ENCODE results near the gene MCCD1.

MCCD1 gene

DNA sequence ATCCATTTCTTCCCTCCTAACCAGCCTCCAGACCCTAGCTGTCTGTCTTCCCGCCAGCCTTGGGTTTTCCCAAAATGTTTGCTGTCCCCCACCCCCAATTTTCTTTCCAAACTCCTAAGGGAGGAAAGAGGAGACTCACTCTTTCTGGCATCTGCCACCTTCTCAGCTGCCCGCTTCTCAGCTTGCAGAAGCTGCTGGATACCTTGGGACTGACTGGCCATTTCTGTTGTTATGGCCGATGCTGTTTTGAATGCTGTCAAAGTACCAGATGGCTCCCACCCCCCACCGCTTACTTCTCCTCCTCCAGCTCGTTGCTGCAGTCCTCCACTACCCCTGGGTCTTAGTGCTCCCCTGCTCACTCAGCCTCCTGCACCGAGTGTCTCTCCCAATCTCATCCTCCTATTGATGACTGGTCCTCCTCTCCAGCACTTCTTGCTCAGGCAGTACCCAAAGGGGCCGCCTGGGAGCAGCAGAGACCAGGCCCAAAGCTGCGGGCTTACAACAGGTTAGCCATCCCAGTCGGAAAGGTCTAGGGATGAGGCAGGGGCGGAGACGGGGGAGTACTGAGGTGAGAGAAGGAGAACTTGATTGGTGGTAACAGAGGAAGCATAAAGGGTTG, 17.7 kb downstream of the MCCD1 start, which contains the start of gene ATP6V1G2:
Gene ATP6V1G2 (minus strand): TSS at position 270 of the 619 bp plus-strand sequence. CDS start 49 bp downstream, at position 221.
- H3K27ac ChIP-seq (ENCODE audit: low read length), result peak within 1 kb of the TSS; percentile 48
- peak within 1 kb of the TSS; percentile 74 for H3K9ac ChIP-seq (ENCODE audit: low read length)
- H3K79me2 ChIP-seq (ENCODE audit: low read length), result peaks cover 27% of the 10 kb centered on the region
- H2AFZ ChIP-seq (ENCODE audit: low read depth, low read length), result peak within 1 kb of the TSS; percentile 76
- TF ChIP-seq, protein P1, sequence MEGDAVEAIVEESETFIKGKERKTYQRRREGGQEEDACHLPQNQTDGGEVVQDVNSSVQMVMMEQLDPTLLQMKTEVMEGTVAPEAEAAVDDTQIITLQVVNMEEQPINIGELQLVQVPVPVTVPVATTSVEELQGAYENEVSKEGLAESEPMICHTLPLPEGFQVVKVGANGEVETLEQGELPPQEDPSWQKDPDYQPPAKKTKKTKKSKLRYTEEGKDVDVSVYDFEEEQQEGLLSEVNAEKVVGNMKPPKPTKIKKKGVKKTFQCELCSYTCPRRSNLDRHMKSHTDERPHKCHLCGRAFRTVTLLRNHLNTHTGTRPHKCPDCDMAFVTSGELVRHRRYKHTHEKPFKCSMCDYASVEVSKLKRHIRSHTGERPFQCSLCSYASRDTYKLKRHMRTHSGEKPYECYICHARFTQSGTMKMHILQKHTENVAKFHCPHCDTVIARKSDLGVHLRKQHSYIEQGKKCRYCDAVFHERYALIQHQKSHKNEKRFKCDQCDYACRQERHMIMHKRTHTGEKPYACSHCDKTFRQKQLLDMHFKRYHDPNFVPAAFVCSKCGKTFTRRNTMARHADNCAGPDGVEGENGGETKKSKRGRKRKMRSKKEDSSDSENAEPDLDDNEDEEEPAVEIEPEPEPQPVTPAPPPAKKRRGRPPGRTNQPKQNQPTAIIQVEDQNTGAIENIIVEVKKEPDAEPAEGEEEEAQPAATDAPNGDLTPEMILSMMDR (IDR thresholded peaks at IDR 0.05; ENCODE audit: low read depth, low read length), result peak; percentile 93
- TF ChIP-seq EZH2phosphoT487 (IDR thresholded peaks at IDR 0.05; ENCODE audit: low read depth), result no peak
- H3K36me3 ChIP-seq (replicated peaks; ENCODE audit: low read depth, low read length), result peaks cover 4% of the 10 kb centered on the region
- no peaks in the 10 kb centered on the region for H4K20me1 ChIP-seq (ENCODE audit: insufficient read depth, low read length)
- no peaks in the 10 kb centered on the region for H3K27me3 ChIP-seq (ENCODE audit: low read depth, low read length)
- no peaks in the 10 kb centered on the region for H3K9me3 ChIP-seq (ENCODE audit: insufficient read depth, low read length)
- H3K4me1 ChIP-seq (ENCODE audit: low read length), result peaks cover 23% of the 10 kb centered on the region
- H3K4me3 ChIP-seq (ENCODE audit: low read length), result peak within 1 kb of the TSS; percentile 81
- H3K4me2 ChIP-seq (ENCODE audit: low read length), result peak within 1 kb of the TSS; percentile 84

DNA sequence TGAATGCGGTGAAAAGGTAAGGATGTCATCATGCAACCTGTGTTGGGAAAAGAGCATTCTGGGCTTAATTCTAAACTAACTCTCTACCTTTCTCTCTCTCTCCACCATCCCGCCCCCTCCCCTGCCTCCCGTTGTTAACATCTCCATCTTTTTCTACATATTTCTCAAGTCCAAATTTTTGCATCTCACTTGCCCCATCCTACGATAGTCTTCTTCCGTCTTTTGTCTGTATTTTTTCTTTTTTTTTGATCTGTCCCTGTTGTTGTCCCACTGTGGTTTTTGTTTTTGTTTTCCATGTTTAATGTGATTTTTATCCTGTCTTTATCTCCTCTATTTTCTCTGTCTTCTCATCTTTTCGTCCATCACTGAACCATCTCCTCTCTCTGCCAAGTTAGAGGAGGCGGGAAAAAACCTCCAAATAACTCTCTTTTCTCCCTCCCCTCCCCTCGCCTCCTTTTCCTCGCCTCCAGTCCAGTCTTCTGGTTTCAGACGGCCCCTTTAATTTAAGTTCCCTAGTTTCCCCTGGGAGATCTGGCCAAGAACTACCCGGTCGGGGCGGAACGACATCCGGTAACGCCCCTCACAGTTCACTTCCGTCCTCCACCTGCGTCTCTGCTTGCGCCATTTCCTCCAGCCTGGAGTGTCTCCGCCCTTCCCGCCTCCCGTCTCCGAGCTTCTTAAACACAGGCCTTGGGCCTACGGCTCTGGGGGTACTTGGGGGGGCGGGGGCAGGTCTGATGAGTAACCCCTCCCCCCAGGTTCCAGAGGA, 18.4 kb downstream of the MCCD1 start, which contains the start of gene NFKBIL1:
Gene NFKBIL1 (plus strand): TSS at position 651 of the 769 bp plus-strand sequence. CDS start 87 bp downstream, at position 738.
- H3K9ac ChIP-seq (ENCODE audit: low read length), result peak within 1 kb of the TSS; percentile 74
- peaks cover 27% of the 10 kb centered on the region for H3K4me1 ChIP-seq (ENCODE audit: low read length)
- H3K4me2 ChIP-seq (ENCODE audit: low read length), result peak within 1 kb of the TSS; percentile 84
- H3K36me3 ChIP-seq (replicated peaks; ENCODE audit: low read depth, low read length), result peaks cover 4% of the 10 kb centered on the region
- H3K27me3 ChIP-seq (ENCODE audit: low read depth, low read length), result no peaks in the 10 kb centered on the region
- H3K4me3 ChIP-seq (ENCODE audit: low read length), result peak within 1 kb of the TSS; percentile 81
- peak within 1 kb of the TSS; percentile 76 for H2AFZ ChIP-seq (ENCODE audit: low read depth, low read length)
- TF ChIP-seq, protein P1 (IDR thresholded peaks at IDR 0.05; ENCODE audit: low read depth, low read length), result peak; percentile 1; the same call in 1 of the 2 replicates
- TF ChIP-seq EZH2phosphoT487 (IDR thresholded peaks at IDR 0.05; ENCODE audit: low read depth), result no peak
- peaks cover 23% of the 10 kb centered on the region for H3K79me2 ChIP-seq (ENCODE audit: low read length)
- H4K20me1 ChIP-seq (ENCODE audit: insufficient read depth, low read length), result no peaks in the 10 kb centered on the region
- H3K9me3 ChIP-seq (ENCODE audit: insufficient read depth, low read length), result no peaks in the 10 kb centered on the region
- peak within 1 kb of the TSS; percentile 48 for H3K27ac ChIP-seq (ENCODE audit: low read length)

DNA sequence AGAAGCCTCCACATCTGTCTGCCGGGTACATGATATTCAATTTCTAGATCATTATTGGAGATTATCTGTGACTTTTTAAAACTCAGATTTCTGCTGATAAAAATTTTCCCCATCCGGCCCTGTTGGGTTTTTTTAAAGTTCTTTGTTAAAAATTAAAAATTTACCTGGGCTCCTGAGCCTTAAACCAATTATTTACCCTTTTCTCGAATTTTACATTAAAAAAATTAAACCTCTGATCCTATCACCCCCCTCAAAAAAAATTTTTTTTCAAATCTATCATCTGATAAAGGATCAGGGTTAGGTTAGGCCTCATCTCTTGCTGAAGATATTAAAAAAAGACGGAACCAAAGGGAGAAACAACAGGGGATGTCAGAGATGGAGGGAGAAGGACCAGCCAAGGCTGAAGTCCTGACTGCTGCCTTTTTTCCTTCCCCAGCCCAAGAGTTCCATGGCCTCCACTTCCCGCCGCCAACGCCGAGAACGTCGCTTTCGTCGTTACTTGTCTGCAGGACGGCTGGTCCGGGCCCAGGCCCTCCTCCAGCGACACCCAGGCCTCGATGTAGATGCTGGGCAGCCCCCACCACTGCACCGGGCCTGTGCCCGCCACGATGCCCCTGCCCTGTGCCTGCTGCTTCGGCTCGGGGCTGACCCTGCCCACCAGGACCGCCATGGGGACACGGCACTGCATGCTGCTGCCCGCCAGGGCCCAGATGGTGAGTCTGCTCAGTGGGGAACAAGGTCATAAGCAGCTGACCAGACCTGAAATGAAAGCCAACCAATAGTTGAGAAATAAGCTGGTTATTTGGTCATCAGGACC, 19.2 kb downstream of the MCCD1 start:
- H3K79me2 ChIP-seq (ENCODE audit: low read length), result peaks cover 16% of the 10 kb centered on the region
- peak overlapping the region; percentile 48 for H3K27ac ChIP-seq (ENCODE audit: low read length)
- no peaks in the 10 kb centered on the region for H3K27me3 ChIP-seq (ENCODE audit: low read depth, low read length)
- H3K9ac ChIP-seq (ENCODE audit: low read length), result peak overlapping the region; percentile 74
- H3K4me3 ChIP-seq (ENCODE audit: low read length), result peak overlapping the region; percentile 81
- no peaks in the 10 kb centered on the region for H3K9me3 ChIP-seq (ENCODE audit: insufficient read depth, low read length)
- H3K4me1 ChIP-seq (ENCODE audit: low read length), result peaks cover 25% of the 10 kb centered on the region
- H2AFZ ChIP-seq (ENCODE audit: low read depth, low read length), result no peak overlapping the region
- TF ChIP-seq EZH2phosphoT487 (IDR thresholded peaks at IDR 0.05; ENCODE audit: low read depth), result no peak
- TF ChIP-seq, protein P1 (IDR thresholded peaks at IDR 0.05; ENCODE audit: low read depth, low read length), result no peak
- peak overlapping the region; percentile 84 for H3K4me2 ChIP-seq (ENCODE audit: low read length)
- H3K36me3 ChIP-seq (replicated peaks; ENCODE audit: low read depth, low read length), result peaks cover 4% of the 10 kb centered on the region
- H4K20me1 ChIP-seq (ENCODE audit: insufficient read depth, low read length), result no peaks in the 10 kb centered on the region
